Left ventricle myocardium inferior (tissue), 1 donor: ENCODE measurements around the gene GLIS2. TPM values are rescaled to one million over a fixed set of nuclear protein-coding genes. Genes with fewer than 3 reads are reported as not detected.

Experiments used
- DNase-seq: peaks from one replicate; pipeline ENCODE4 v3.0.0-alpha.2; 2020
- H3K27ac ChIP-seq: fragments of 200-600 bp; replicated peaks from 2 replicates; pipeline ENCODE4 v1.8.0; 2021
- H3K27me3 ChIP-seq: fragments of 200-600 bp; 2 replicates; pipeline ENCODE4 v1.8.0; 2021; ENCODE audit warnings: low read depth
- H3K36me3 ChIP-seq: fragments of 200-600 bp; 2 replicates; pipeline ENCODE4 v1.8.0; 2021
- H3K4me1 ChIP-seq: fragments of 200-600 bp; 2 replicates; pipeline ENCODE4 v1.8.0; 2021
- H3K4me3 ChIP-seq: fragments of 200-600 bp; 2 replicates; pipeline ENCODE4 v1.8.0; 2021; ENCODE audit warnings: mild to moderate bottlenecking, moderate library complexity
- H3K9me3 ChIP-seq: fragments of 200-600 bp; replicated peaks from 2 replicates; pipeline ENCODE4 v1.8.0; 2021
- CTCF ChIP-seq: fragments of 200-600 bp; IDR thresholded peaks from 2 replicates; pipeline ENCODE4 v1.8.0; 2021; ENCODE audit warnings: antibody characterized with exemption, mild to moderate bottlenecking, borderline replicate concordance
- intact Hi-C: fragments of 100-400 bp; cut with micrococcal nuclease; formaldehyde crosslinking; loops from one replicate; pipeline ENCODE4 v1.11.0; 2022
- total RNA-seq: library from RNA; stranded (reverse); fragmentation: NEBNext Ultra II Directional; extraction: Animal tissue kit (Norgen Biotek cat#: 25700); gene quantifications from one replicate; pipeline ENCODE4 v1.2.1, GENCODE V29; 2021
- donor health status: DM: no; HTN: yes; CAD: no; lungs with severe emphysema.

The GLIS2 gene
- total RNA-seq, 1 donor from 2014 or later: 17.2 TPM

GRCh38 chr16:4365014-4365406 lies 49.1 kb downstream of the GLIS2 start:
- Histone ChIP-seq H3K4me3 (no peak overlapping the region), H3K27ac (no peak overlapping the region), H3K27me3 (no peaks in the 10 kb centered on the region), H3K9me3 (no peaks in the 10 kb centered on the region), H3K36me3 (peaks cover 38% of the 10 kb centered on the region), H3K4me1 (peaks cover 13% of the 10 kb centered on the region)
- intact Hi-C loops: no loop called here
- DNase-seq: no peak
- no peak for TF ChIP-seq CTCF

GRCh38 chr16:4365615-4366014 lies 49.7 kb downstream of the GLIS2 start:
- TF ChIP-seq CTCF: no peak
- Histone ChIP-seq H3K27ac (no peak overlapping the region), H3K4me3 (no peak overlapping the region), H3K9me3 (no peaks in the 10 kb centered on the region), H3K36me3 (peaks cover 38% of the 10 kb centered on the region), H3K4me1 (peaks cover 19% of the 10 kb centered on the region), H3K27me3 (no peaks in the 10 kb centered on the region)
- no peak for DNase-seq
- intact Hi-C loops: no loop called here

GRCh38 chr16:4366016-4366415 lies 50.1 kb downstream of the GLIS2 start:
- peaks cover 38% of the 10 kb centered on the region for H3K36me3 ChIP-seq
- no peak overlapping the region for H3K27ac ChIP-seq
- intact Hi-C loops: no loop called here
- no peak for DNase-seq
- no peaks in the 10 kb centered on the region for H3K27me3 ChIP-seq
- H3K4me1 ChIP-seq: peaks cover 23% of the 10 kb centered on the region
- H3K4me3 ChIP-seq: no peak overlapping the region
- no peaks in the 10 kb centered on the region for H3K9me3 ChIP-seq
- TF ChIP-seq CTCF: no peak

- Histone ChIP-seq H3K27me3 (no peaks in the 10 kb centered on the region), H3K4me3 (no peak overlapping the region), H3K4me1 (peaks cover 38% of the 10 kb centered on the region), H3K36me3 (peaks cover 29% of the 10 kb centered on the region), H3K27ac (no peak overlapping the region), H3K9me3 (no peaks in the 10 kb centered on the region)
- no peak for TF ChIP-seq CTCF
- intact Hi-C loops: no loop called here
- DNase-seq: no peak
Measured at GRCh38 chr16:4367393-4367856, 51.6 kb downstream of the GLIS2 start.

GRCh38 chr16:4369007-4369733 lies 53.3 kb downstream of the GLIS2 start:
- Histone ChIP-seq H3K4me3 (no peak overlapping the region), H3K36me3 (peaks cover 11% of the 10 kb centered on the region), H3K27me3 (no peaks in the 10 kb centered on the region), H3K9me3 (no peaks in the 10 kb centered on the region), H3K4me1 (peaks cover 55% of the 10 kb centered on the region), H3K27ac (no peak overlapping the region)
- no peak for DNase-seq
- no peak for TF ChIP-seq CTCF
- intact Hi-C loops: no loop called here
